SK-N-SH (cell line): ENCODE data around the gene SLC25A44.

Source experiments
- CTCF ChIP-seq: fragments of 200-600 bp; sonication (generic); IDR thresholded peaks from 2 replicates; pipeline ENCODE4 v1.6.1; 2017; ENCODE audit warnings: antibody characterized with exemption, mild to moderate bottlenecking, moderate library complexity
- EZH2phosphoT487 ChIP-seq: fragments of 200-600 bp; sonication (generic); IDR thresholded peaks from 2 replicates; pipeline ENCODE4 v1.6.1; 2017; ENCODE audit warnings: low read depth, mixed run types, mild to moderate bottlenecking, antibody characterized with exemption, moderate library complexity, borderline replicate concordance
- FOSL2 ChIP-seq: IDR thresholded peaks from 2 replicates; pipeline ENCODE4 v1.4.0; 2012; ENCODE audit warnings: low read depth, mild to moderate bottlenecking, moderate library complexity, borderline replicate concordance
- FOXJ3 ChIP-seq: sonication (generic); formaldehyde crosslinking; IDR thresholded peaks from 2 replicates; pipeline ENCODE4 v1.5.1; 2020; ENCODE audit warnings: mild to moderate bottlenecking, missing genetic modification reagents
- GABPA ChIP-seq: IDR thresholded peaks from 2 replicates; pipeline ENCODE4 v1.4.0; 2012; ENCODE audit warnings: low read depth, mild to moderate bottlenecking
- MXI1 ChIP-seq: IDR thresholded peaks from 2 replicates; pipeline ENCODE4 v1.6.1; 2012; ENCODE audit warnings: mild to moderate bottlenecking, low read depth, low read length, improper control_type of control experiment
- POLR2AphosphoS5 ChIP-seq: IDR thresholded peaks from 2 replicates; pipeline ENCODE4 v1.6.1; 2012; ENCODE audit warnings: low read depth, low read length
- REST ChIP-seq: IDR thresholded peaks from 2 replicates; pipeline ENCODE4 v1.6.1; 2012; ENCODE audit warnings: mild to moderate bottlenecking, low read depth, low read length, moderate library complexity
- TCF12 ChIP-seq: IDR thresholded peaks from 2 replicates; pipeline ENCODE4 v1.4.0; 2012
- YY1 ChIP-seq: IDR thresholded peaks from 2 replicates; pipeline ENCODE4 v1.4.0; 2012; ENCODE audit warnings: low read depth, mild to moderate bottlenecking
- TF ChIP-seq, protein P1 (sequence below): fragments of 150-350 bp; IDR thresholded peaks from 2 replicates; pipeline ENCODE4 v1.6.1; 2017; ENCODE audit warnings: antibody characterized with exemption, low read length, low read depth, borderline replicate concordance

DNA sequence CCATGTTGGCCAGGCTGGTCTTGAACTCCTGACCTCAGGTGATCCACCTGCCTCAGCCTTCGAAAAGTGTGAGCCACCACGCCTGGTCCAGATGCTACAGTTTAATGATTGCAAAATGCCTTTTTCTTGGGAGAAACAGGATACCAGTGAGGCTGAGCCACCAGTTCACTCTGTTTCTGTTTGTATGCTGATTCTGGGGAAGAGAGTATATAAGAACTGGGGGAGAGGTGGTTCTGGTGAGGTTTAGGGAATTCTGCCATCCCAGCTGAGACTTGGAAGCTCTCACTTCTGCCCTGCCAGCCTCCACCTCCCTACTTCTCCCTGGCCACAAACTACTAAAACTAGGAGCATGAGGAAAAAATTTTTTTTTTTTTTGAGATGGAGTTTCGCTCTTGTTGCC, 10.8 kb downstream of the SLC25A44 start:
- TF ChIP-seq MXI1 (no peak), GABPA (no peak), CTCF (no peak), REST (no peak), EZH2phosphoT487 (no peak), YY1 (no peak), TCF12 (no peak), FOXJ3 (no peak), FOSL2 (no peak), POLR2AphosphoS5 (no peak)
- TF ChIP-seq, protein P1, sequence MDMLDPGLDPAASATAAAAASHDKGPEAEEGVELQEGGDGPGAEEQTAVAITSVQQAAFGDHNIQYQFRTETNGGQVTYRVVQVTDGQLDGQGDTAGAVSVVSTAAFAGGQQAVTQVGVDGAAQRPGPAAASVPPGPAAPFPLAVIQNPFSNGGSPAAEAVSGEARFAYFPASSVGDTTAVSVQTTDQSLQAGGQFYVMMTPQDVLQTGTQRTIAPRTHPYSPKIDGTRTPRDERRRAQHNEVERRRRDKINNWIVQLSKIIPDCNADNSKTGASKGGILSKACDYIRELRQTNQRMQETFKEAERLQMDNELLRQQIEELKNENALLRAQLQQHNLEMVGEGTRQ = no peak
